Measurements from ENCODE around the gene NCAPD2.

- no peak for TF ChIP-seq POLR2A (IDR thresholded peaks at IDR 0.05; ENCODE audit: low read depth, low read length)
- no peak for TF ChIP-seq EZH2 (IDR thresholded peaks at IDR 0.05; ENCODE audit: borderline replicate concordance, low read depth, low read length, severe bottlenecking)
- no peak for TF ChIP-seq CTCF (IDR thresholded peaks at IDR 0.05; ENCODE audit: extremely low read depth in 1 of 2, insufficient read depth in 1 of 2, low read depth in 1 of 2, low read length in 2 of 2)
Measured at GRCh38 chr12:6542209-6543009, 48.5 kb downstream of the NCAPD2 start.

Measured in endothelial cell of umbilical vein (primary cell).